ENCODE results near the gene PARVA. TPM values are rescaled to one million over a fixed set of nuclear protein-coding genes. Genes with fewer than 3 reads are reported as not detected.

The PARVA gene
- total and polyA plus RNA-seq, 12 donors: 20.1 to 84.8 (median 67.0) TPM

- WGBS, 2 donors: 65 to 72% methylated on average over 7 of the region's 7 CpGs
- no peak overlapping the region for H3K27ac ChIP-seq
- ATAC-seq (peak in 2 of 8 donors; percentile 17 to 37), DNase-seq (no peak)
- no peaks in the 10 kb centered on the region for H3K36me3 ChIP-seq
- no peak for TF ChIP-seq CTCF (IDR thresholded peaks at IDR 0.05)
- no peak overlapping the region for H3K4me3 ChIP-seq
- intact Hi-C loops (cut with DNase I): loop anchor here in 9 of 10 donors (2.0 to 10.0 kb wide), 7 partner anchors 72 to 562 kb away; no protein-coding TSS in a partner anchor
- H3K4me1 ChIP-seq: peaks cover 0 to 8% (median 4%) of the 10 kb centered on the region in 9 donors
- H3K27me3 ChIP-seq: no peaks in the 10 kb centered on the region
- peaks cover 0 to under 1% (median 0%) of the 10 kb centered on the region in 11 donors for H3K9me3 ChIP-seq
These were observed 46.7 kb upstream of the PARVA start for GRCh38 chr11:12330485-12331231.

GRCh38 chr11:12331239-12331874, 46.0 kb upstream of the PARVA start:
- no peaks in the 10 kb centered on the region for H3K36me3 ChIP-seq
- peak; percentile 73 to 88 (median 84) for ATAC-seq
- H3K4me3 ChIP-seq: no peak overlapping the region
- H3K27me3 ChIP-seq: no peaks in the 10 kb centered on the region
- no peak overlapping the region for H3K27ac ChIP-seq
- H3K9me3 ChIP-seq: peaks cover 0 to 3% (median 0%) of the 10 kb centered on the region in 11 donors
- H3K4me1 ChIP-seq: peaks cover 0 to 8% (median 4%) of the 10 kb centered on the region in 9 donors
- peak; percentile 74 to 88 for DNase-seq
- intact Hi-C loops (cut with DNase I): loop anchor here in 9 of 10 donors (2.0 to 10.0 kb wide), 7 partner anchors 71 to 561 kb away; no protein-coding TSS in a partner anchor
- peak; percentile 42 to 89 (median 81) for TF ChIP-seq CTCF (IDR thresholded peaks at IDR 0.05)
- 12 to 14% methylated on average over 7 of the region's 7 CpGs for WGBS, 2 donors

GRCh38 chr11:12343526-12343925, 33.8 kb upstream of the PARVA start:
- ATAC-seq (no peak), DNase-seq (no peak)
- no peaks in the 10 kb centered on the region for H3K4me1 ChIP-seq
- intact Hi-C loops (cut with DNase I): loop anchor here in 1 of 10 donors (10.0 kb wide), 1 partner anchor 151 kb away; no protein-coding TSS in a partner anchor
- 78 to 86% methylated on average over 6 of the region's 6 CpGs for WGBS, 2 donors
- no peak overlapping the region for H3K4me3 ChIP-seq
- no peaks in the 10 kb centered on the region for H3K27me3 ChIP-seq
- no peak for TF ChIP-seq CTCF (IDR thresholded peaks at IDR 0.05)
- H3K27ac ChIP-seq: no peak overlapping the region
- H3K36me3 ChIP-seq: no peaks in the 10 kb centered on the region
- H3K9me3 ChIP-seq: no peaks in the 10 kb centered on the region

GRCh38 chr11:12353534-12353933, 23.8 kb upstream of the PARVA start:
- H3K27ac ChIP-seq: no peak overlapping the region
- H3K4me3 ChIP-seq: no peak overlapping the region
- intact Hi-C loops (cut with DNase I): no loop called here
- DNase-seq (no peak), ATAC-seq (no peak)
- WGBS, 2 donors: 81 to 85% methylated on average over 1 of the region's 1 CpG
- no peaks in the 10 kb centered on the region for H3K9me3 ChIP-seq
- H3K36me3 ChIP-seq: no peaks in the 10 kb centered on the region
- no peaks in the 10 kb centered on the region for H3K27me3 ChIP-seq
- H3K4me1 ChIP-seq: peaks cover 0 to 8% (median 0%) of the 10 kb centered on the region in 9 donors
- no peak for TF ChIP-seq CTCF (IDR thresholded peaks at IDR 0.05)
